Mesenchymal stem cell (in vitro differentiated cells and primary cell): ENCODE results near the gene KCNIP4.

Source experiments
- DNase-seq: peaks from one replicate; pipeline ENCODE4 v3.0.0-alpha.2; 2013
- H2AFZ ChIP-seq: one replicate; pipeline ENCODE4 v1.6.1; 2013; ENCODE audit warnings: low read depth, mild to moderate bottlenecking, control low read depth, inconsistent platforms, low read length, moderate library complexity
- H2AK5ac ChIP-seq: 2 replicates; pipeline ENCODE4 v1.6.1; 2013; ENCODE audit warnings: low read length, moderate library complexity, mild to moderate bottlenecking, inconsistent platforms; ENCODE audit not compliant: severe bottlenecking
- H2BK120ac ChIP-seq: one replicate; pipeline ENCODE4 v1.6.1; 2013; ENCODE audit warnings: low read depth, mild to moderate bottlenecking, inconsistent platforms, low read length, moderate library complexity
- H2BK12ac ChIP-seq, 2 experiments: one replicate each; pipeline ENCODE4 v1.6.1; 2013; ENCODE audit warnings: inconsistent platforms in 2 of 2, low read length in 2 of 2, mild to moderate bottlenecking in 2 of 2, moderate library complexity in 2 of 2, control low read depth in 1 of 2
- H2BK15ac ChIP-seq: one replicate; pipeline ENCODE4 v1.6.1; 2013; ENCODE audit warnings: mild to moderate bottlenecking, low read depth, inconsistent platforms; ENCODE audit not compliant: poor library complexity, severe bottlenecking
- H2BK5ac ChIP-seq: 2 replicates; pipeline ENCODE4 v1.6.1; 2013; ENCODE audit warnings: low read depth, mild to moderate bottlenecking, low read length, control low read depth, inconsistent platforms; ENCODE audit not compliant: poor library complexity, severe bottlenecking
- H3K14ac ChIP-seq, 2 experiments: one replicate each; pipeline ENCODE4 v1.6.1; 2013; ENCODE audit warnings: inconsistent platforms in 2 of 2, low read length in 2 of 2, control low read depth in 1 of 2, mild to moderate bottlenecking in 1 of 2, moderate library complexity in 1 of 2
- H3K18ac ChIP-seq, 2 experiments: one replicate each; pipeline ENCODE4 v1.6.1; 2013; ENCODE audit warnings: inconsistent platforms in 2 of 2, low read length in 2 of 2, control low read depth in 1 of 2, low read depth in 1 of 2, mild to moderate bottlenecking in 1 of 2
- H3K23ac ChIP-seq, 2 experiments: one replicate each; pipeline ENCODE4 v1.6.1; 2013; ENCODE audit warnings: inconsistent platforms in 2 of 2, low read length in 2 of 2, mild to moderate bottlenecking in 2 of 2, moderate library complexity in 2 of 2, control low read depth in 1 of 2
- H3K27ac ChIP-seq: 2 replicates; pipeline ENCODE4 v1.5.1; 2013; ENCODE audit warnings: mild to moderate bottlenecking, moderate library complexity, low read length, control low read depth, inconsistent platforms; ENCODE audit not compliant: poor library complexity, severe bottlenecking
- H3K27me3 ChIP-seq, 2 experiments: 2 replicates each; pipeline versions ENCODE4 v1.6.1 to v1.7.0; 2013; ENCODE audit warnings: low read length in 2 of 2, mild to moderate bottlenecking in 2 of 2, moderate library complexity in 2 of 2, control low read depth in 1 of 2, inconsistent platforms in 1 of 2; ENCODE audit not compliant: control insufficient read depth in 1 of 2, insufficient read depth in 1 of 2
- H3K36me3 ChIP-seq, 2 experiments: 2 replicates each; pipeline versions ENCODE4 v1.6.1 to v1.7.0; 2013; ENCODE audit warnings: low read length in 2 of 2, control low read depth in 1 of 2, inconsistent platforms in 1 of 2, low read depth in 1 of 2, mild to moderate bottlenecking in 1 of 2; ENCODE audit not compliant: insufficient read depth in 2 of 2, control insufficient read depth in 1 of 2
- H3K4ac ChIP-seq, 2 experiments: one replicate each; pipeline ENCODE4 v1.6.1; 2013; ENCODE audit warnings: inconsistent platforms in 2 of 2, low read length in 2 of 2, mild to moderate bottlenecking in 2 of 2, moderate library complexity in 2 of 2, control low read depth in 1 of 2, low read depth in 1 of 2
- H3K4me1 ChIP-seq: 2 replicates; pipeline ENCODE4 v1.6.1; 2013; ENCODE audit warnings: low read depth, low read length, control low read depth; ENCODE audit not compliant: control insufficient read depth, insufficient read depth
- H3K4me2 ChIP-seq: 2 replicates; pipeline ENCODE4 v1.6.1; 2013; ENCODE audit warnings: low read length, mild to moderate bottlenecking, inconsistent platforms; ENCODE audit not compliant: poor library complexity, severe bottlenecking
- H3K4me3 ChIP-seq, 2 experiments: 2 replicates each; pipeline versions ENCODE4 v1.5.1 to v1.7.0; 2013; ENCODE audit warnings: low read length in 2 of 2, mild to moderate bottlenecking in 2 of 2, control low read depth in 1 of 2, low read depth in 1 of 2; ENCODE audit not compliant: insufficient read depth in 1 of 2
- H3K79me1 ChIP-seq: replicated peaks from 2 replicates; pipeline ENCODE4 v1.6.1; 2013; ENCODE audit warnings: mild to moderate bottlenecking, control low read depth, low read length, inconsistent platforms; ENCODE audit not compliant: poor library complexity, severe bottlenecking
- H3K9ac ChIP-seq: 2 replicates; pipeline ENCODE4 v1.7.0; 2013; ENCODE audit warnings: mild to moderate bottlenecking, low read length, moderate library complexity
- H3K9me3 ChIP-seq: 2 replicates; pipeline ENCODE4 v1.7.0; 2013; ENCODE audit warnings: mild to moderate bottlenecking, low read length; ENCODE audit not compliant: control insufficient read depth
- H4K8ac ChIP-seq: one replicate; pipeline ENCODE4 v1.6.1; 2013; ENCODE audit warnings: inconsistent platforms, mild to moderate bottlenecking, low read length, moderate library complexity
- H4K91ac ChIP-seq: one replicate; pipeline ENCODE4 v1.6.1; 2013; ENCODE audit warnings: mild to moderate bottlenecking, low read length, inconsistent platforms
- WGBS: methylation state at CpG from one replicate; pipeline ENCODE4 v1.1.7; 2013; ENCODE audit warnings: mixed read lengths; 5-methylcytosine and 5-hydroxymethylcytosine counted together

Gene KCNIP4

DNA sequence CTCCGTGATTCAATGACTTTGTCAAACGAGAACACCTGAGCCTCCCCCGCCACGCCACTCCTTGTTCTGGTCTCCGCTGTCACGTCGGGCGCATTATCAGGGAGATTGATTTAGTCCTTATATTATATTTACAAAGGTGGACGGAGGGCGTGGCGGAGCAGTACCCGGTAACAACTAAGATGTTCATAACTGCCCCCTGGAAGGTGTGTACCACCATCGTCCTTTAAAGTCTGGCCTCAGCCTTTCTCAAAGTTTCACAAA lies 964.1 kb downstream of the KCNIP4 start:
- Histone ChIP-seq H3K4ac (no peak overlapping the region), H4K91ac (no peak overlapping the region), H3K18ac (no peak overlapping the region), H2BK5ac (no peak overlapping the region), H2AFZ (no peak overlapping the region), H3K23ac (no peak overlapping the region), H3K4me3 (no peak overlapping the region), H3K9ac (no peak overlapping the region), H3K36me3 (no peaks in the 10 kb centered on the region), H3K9me3 (no peaks in the 10 kb centered on the region), H2BK120ac (no peak overlapping the region), H3K27me3 (peaks cover 7 to 8% of the 10 kb centered on the region in 2 experiments), H3K4me2 (no peak overlapping the region), H3K27ac (no peak overlapping the region), H2BK15ac (no peak overlapping the region), H3K4me1 (peaks cover 6% of the 10 kb centered on the region), H3K79me1 (no peaks in the 10 kb centered on the region), H2AK5ac (no peak overlapping the region), H2BK12ac (no peak overlapping the region), H3K14ac (no peak overlapping the region), H4K8ac (no peak overlapping the region)
- WGBS = 88% methylated on average over 13 of the region's 13 CpGs
- no peak for DNase-seq

- no peak overlapping the region for H2BK15ac ChIP-seq
- no peak overlapping the region for H2BK120ac ChIP-seq
- no peak overlapping the region for H4K91ac ChIP-seq
- no peak overlapping the region for H4K8ac ChIP-seq
- no peak overlapping the region for H3K4ac ChIP-seq
- H3K36me3 ChIP-seq = no peaks in the 10 kb centered on the region
- no peak overlapping the region for H2AFZ ChIP-seq
- no peak overlapping the region for H3K18ac ChIP-seq
- no peaks in the 10 kb centered on the region for H3K9me3 ChIP-seq
- H2BK5ac ChIP-seq = no peak overlapping the region
- peaks cover 6% of the 10 kb centered on the region for H3K4me1 ChIP-seq
- H2BK12ac ChIP-seq = no peak overlapping the region
- no peak overlapping the region for H3K4me3 ChIP-seq
- no peak overlapping the region for H2AK5ac ChIP-seq
- DNase-seq = no peak
- H3K4me2 ChIP-seq = peak overlapping the region; percentile 77
- 7% methylated on average over 30 of the region's 31 CpGs for WGBS
- no peaks in the 10 kb centered on the region for H3K79me1 ChIP-seq
- no peak overlapping the region for H3K27ac ChIP-seq
- H3K27me3 ChIP-seq = peaks cover 7 to 8% of the 10 kb centered on the region in 2 experiments
- no peak overlapping the region for H3K14ac ChIP-seq
- H3K9ac ChIP-seq = no peak overlapping the region
- H3K23ac ChIP-seq = no peak overlapping the region
Observed at GRCh38 chr4:20983763-20984575, 964.6 kb downstream of the KCNIP4 start.

GRCh38 chr4:20982544-20982943 lies 966.0 kb downstream of the KCNIP4 start:
- no peaks in the 10 kb centered on the region for H3K79me1 ChIP-seq
- no peak overlapping the region for H3K27ac ChIP-seq
- no peak overlapping the region for H4K91ac ChIP-seq
- no peak overlapping the region for H2AK5ac ChIP-seq
- H2BK15ac ChIP-seq = no peak overlapping the region
- H2BK120ac ChIP-seq = no peak overlapping the region
- no peak overlapping the region for H3K4me3 ChIP-seq
- no peak overlapping the region for H2BK12ac ChIP-seq
- H3K27me3 ChIP-seq = peaks cover 7 to 8% of the 10 kb centered on the region in 2 experiments
- no peak overlapping the region for H3K18ac ChIP-seq
- H2AFZ ChIP-seq = no peak overlapping the region
- H3K23ac ChIP-seq = no peak overlapping the region
- no peak overlapping the region for H3K14ac ChIP-seq
- no peak overlapping the region for H4K8ac ChIP-seq
- peaks cover 6% of the 10 kb centered on the region for H3K4me1 ChIP-seq
- H3K4me2 ChIP-seq = no peak overlapping the region
- no peak for DNase-seq
- no peak overlapping the region for H3K9ac ChIP-seq
- no peak overlapping the region for H2BK5ac ChIP-seq
- no peaks in the 10 kb centered on the region for H3K36me3 ChIP-seq
- no peak overlapping the region for H3K4ac ChIP-seq
- H3K9me3 ChIP-seq = no peaks in the 10 kb centered on the region
- WGBS = no CpG with 5 or more reads among the region's 3 CpGs

GRCh38 chr4:20960291-20960690 lies 988.3 kb downstream of the KCNIP4 start:
- H3K79me1 ChIP-seq = no peaks in the 10 kb centered on the region
- H2BK12ac ChIP-seq = no peak overlapping the region
- H2BK5ac ChIP-seq = no peak overlapping the region
- H2AK5ac ChIP-seq = no peak overlapping the region
- no peaks in the 10 kb centered on the region for H3K9me3 ChIP-seq
- H2AFZ ChIP-seq = no peak overlapping the region
- no peaks in the 10 kb centered on the region for H3K27me3 ChIP-seq
- no peak overlapping the region for H3K27ac ChIP-seq
- no peak overlapping the region for H3K9ac ChIP-seq
- H3K4me1 ChIP-seq = no peaks in the 10 kb centered on the region
- H3K23ac ChIP-seq = no peak overlapping the region
- no peak overlapping the region for H3K4me3 ChIP-seq
- no peak overlapping the region for H4K8ac ChIP-seq
- no peak overlapping the region for H2BK120ac ChIP-seq
- no peak for DNase-seq
- no peaks in the 10 kb centered on the region for H3K36me3 ChIP-seq
- H4K91ac ChIP-seq = no peak overlapping the region
- H3K4ac ChIP-seq = no peak overlapping the region
- WGBS = 61% methylated on average over 6 of the region's 6 CpGs
- H2BK15ac ChIP-seq = no peak overlapping the region
- H3K4me2 ChIP-seq = no peak overlapping the region
- H3K18ac ChIP-seq = no peak overlapping the region
- H3K14ac ChIP-seq = no peak overlapping the region
